Trophoblast cell (in vitro differentiated cells and primary cell): ENCODE data around the gene RPP30.

Experiments used
- DNase-seq, 2 donors: peaks; one replicate each; pipeline ENCODE4 v3.0.0-alpha.2; 2016
- H2AFZ ChIP-seq: 2 replicates; pipeline ENCODE4 v1.6.1; 2013; ENCODE audit warnings: low read length, moderate library complexity, mild to moderate bottlenecking; ENCODE audit not compliant: insufficient read depth, poor library complexity
- H2AK5ac ChIP-seq: 2 replicates; pipeline ENCODE4 v1.6.1; 2013; ENCODE audit warnings: mild to moderate bottlenecking, low read length
- H2BK120ac ChIP-seq: 2 replicates; pipeline ENCODE4 v1.6.1; 2013; ENCODE audit warnings: low read length, mild to moderate bottlenecking, moderate library complexity; ENCODE audit not compliant: insufficient read depth, poor library complexity
- H2BK12ac ChIP-seq: 2 replicates; pipeline ENCODE4 v1.6.1; 2013; ENCODE audit warnings: mild to moderate bottlenecking, low read length, moderate library complexity
- H2BK5ac ChIP-seq: 2 replicates; pipeline ENCODE4 v1.6.1; 2013; ENCODE audit warnings: low read length, low read depth, moderate library complexity, mild to moderate bottlenecking; ENCODE audit not compliant: poor library complexity
- H3K14ac ChIP-seq: 2 replicates; pipeline ENCODE4 v1.6.1; 2013; ENCODE audit warnings: mild to moderate bottlenecking, low read length
- H3K18ac ChIP-seq: 2 replicates; pipeline ENCODE4 v1.6.1; 2013; ENCODE audit warnings: mild to moderate bottlenecking, low read length
- H3K23ac ChIP-seq: 2 replicates; pipeline ENCODE4 v1.6.1; 2013; ENCODE audit warnings: low read length
- H3K27ac ChIP-seq: 2 replicates; pipeline ENCODE4 v1.5.1; 2013; ENCODE audit warnings: low read depth, mild to moderate bottlenecking, inconsistent platforms, low read length, moderate library complexity
- H3K27me3 ChIP-seq: 2 replicates; pipeline ENCODE4 v1.6.1; 2013; ENCODE audit warnings: inconsistent platforms, mild to moderate bottlenecking, low read length, moderate library complexity; ENCODE audit not compliant: insufficient read depth
- H3K36me3 ChIP-seq, 2 experiments: 1 replicate in 1 of 2; 2 replicates in 1 of 2; pipeline ENCODE4 v1.6.1; 2013; ENCODE audit warnings: low read length in 2 of 2, mild to moderate bottlenecking in 2 of 2, moderate library complexity in 1 of 2; ENCODE audit not compliant: insufficient read depth in 2 of 2, control insufficient read depth in 1 of 2
- H3K4ac ChIP-seq: 2 replicates; pipeline ENCODE4 v1.6.1; 2013; ENCODE audit warnings: low read depth, mild to moderate bottlenecking, low read length, moderate library complexity
- H3K4me1 ChIP-seq, 2 experiments: 1 replicate in 1 of 2; 2 replicates in 1 of 2; pipeline ENCODE4 v1.6.1; 2013; ENCODE audit warnings: low read length in 2 of 2, mild to moderate bottlenecking in 2 of 2, moderate library complexity in 1 of 2; ENCODE audit not compliant: insufficient read depth in 2 of 2, control insufficient read depth in 1 of 2
- H3K4me2 ChIP-seq: 2 replicates; pipeline ENCODE4 v1.6.1; 2013; ENCODE audit warnings: inconsistent platforms, mild to moderate bottlenecking, low read length, moderate library complexity
- H3K4me3 ChIP-seq: 2 replicates; pipeline ENCODE4 v1.5.1; 2013; ENCODE audit warnings: mild to moderate bottlenecking, low read depth, low read length, inconsistent platforms
- H3K79me1 ChIP-seq: one replicate; pipeline ENCODE4 v1.6.1; 2013; ENCODE audit warnings: low read length
- H3K79me2 ChIP-seq: 2 replicates; pipeline ENCODE4 v1.6.1; 2013; ENCODE audit warnings: low read length, mild to moderate bottlenecking; ENCODE audit not compliant: control insufficient read depth, insufficient read depth, poor library complexity
- H3K9ac ChIP-seq: 2 replicates; pipeline ENCODE4 v1.6.1; 2013; ENCODE audit warnings: mild to moderate bottlenecking, low read length
- H3K9me3 ChIP-seq: 2 replicates; pipeline ENCODE4 v1.6.1; 2013; ENCODE audit warnings: low read depth, mild to moderate bottlenecking, control low read depth, inconsistent platforms, low read length; ENCODE audit not compliant: insufficient read depth
- H4K12ac ChIP-seq: 2 replicates; pipeline ENCODE4 v1.6.1; 2013; ENCODE audit warnings: low read depth, mild to moderate bottlenecking, low read length, moderate library complexity
- H4K8ac ChIP-seq: 2 replicates; pipeline ENCODE4 v1.6.1; 2013; ENCODE audit warnings: low read depth, mild to moderate bottlenecking, low read length, moderate library complexity
- H4K91ac ChIP-seq: one replicate; pipeline ENCODE4 v1.6.1; 2013; ENCODE audit warnings: low read depth, mild to moderate bottlenecking, low read length, moderate library complexity
- WGBS: extraction: QIAGEN DNeasy Blood & Tissue Kit; methylation state at CpG from one replicate; pipeline ENCODE4 v1.1.7; 2013; ENCODE audit warnings: missing lambda C conversion rate; ENCODE audit not compliant: insufficient read length, insufficient coverage; ENCODE audit errors: extremely low coverage; 5-methylcytosine and 5-hydroxymethylcytosine counted together

The RPP30 gene

GRCh38 chr10:90884431-90884830 lies 12.7 kb downstream of the RPP30 start:
- H2AK5ac ChIP-seq, result no peak overlapping the region
- peaks cover 15 to 21% of the 10 kb centered on the region in 2 experiments for H3K36me3 ChIP-seq
- H3K23ac ChIP-seq, result no peak overlapping the region
- no peak overlapping the region for H4K8ac ChIP-seq
- no peak overlapping the region for H3K27ac ChIP-seq
- WGBS, result no CpG with 5 or more reads among the region's 3 CpGs
- H3K4me1 ChIP-seq, result no peaks in the 10 kb centered on the region
- no peak overlapping the region for H2BK5ac ChIP-seq
- no peak overlapping the region for H3K4ac ChIP-seq
- H3K27me3 ChIP-seq, result no peaks in the 10 kb centered on the region
- no peak overlapping the region for H4K12ac ChIP-seq
- H3K18ac ChIP-seq, result no peak overlapping the region
- H3K9me3 ChIP-seq, result no peaks in the 10 kb centered on the region
- no peak overlapping the region for H3K14ac ChIP-seq
- H3K79me2 ChIP-seq, result no peaks in the 10 kb centered on the region
- DNase-seq, result no peak
- no peak overlapping the region for H4K91ac ChIP-seq
- no peak overlapping the region for H3K4me2 ChIP-seq
- no peak overlapping the region for H3K9ac ChIP-seq
- no peak overlapping the region for H2AFZ ChIP-seq
- H3K79me1 ChIP-seq, result no peaks in the 10 kb centered on the region
- no peak overlapping the region for H2BK120ac ChIP-seq
- H2BK12ac ChIP-seq, result no peak overlapping the region
- H3K4me3 ChIP-seq, result no peak overlapping the region

- Histone ChIP-seq H3K4me3 (no peak overlapping the region), H2BK12ac (no peak overlapping the region), H3K9me3 (no peaks in the 10 kb centered on the region), H2BK5ac (no peak overlapping the region), H4K91ac (no peak overlapping the region), H4K8ac (no peak overlapping the region), H4K12ac (no peak overlapping the region), H3K18ac (no peak overlapping the region), H2AFZ (no peak overlapping the region), H3K23ac (no peak overlapping the region), H3K79me1 (no peaks in the 10 kb centered on the region), H3K79me2 (no peaks in the 10 kb centered on the region), H3K4me1 (no peaks in the 10 kb centered on the region), H2BK120ac (no peak overlapping the region), H3K27me3 (no peaks in the 10 kb centered on the region), H3K4ac (no peak overlapping the region), H2AK5ac (no peak overlapping the region), H3K9ac (no peak overlapping the region), H3K36me3 (peaks cover 15 to 20% of the 10 kb centered on the region in 2 experiments), H3K14ac (no peak overlapping the region), H3K27ac (no peak overlapping the region), H3K4me2 (no peak overlapping the region)
- DNase-seq, result peak; percentile 15 to 19
- no CpG with 5 or more reads among the region's 1 CpG for WGBS
Measured at GRCh38 chr10:90885176-90885575, 13.4 kb downstream of the RPP30 start.

- no peak overlapping the region for H2AK5ac ChIP-seq
- H2BK12ac ChIP-seq, result no peak overlapping the region
- no CpG with 5 or more reads among the region's 6 CpGs for WGBS
- no peak overlapping the region for H3K23ac ChIP-seq
- no peak overlapping the region for H3K4me3 ChIP-seq
- H3K4me1 ChIP-seq, result no peaks in the 10 kb centered on the region
- H4K91ac ChIP-seq, result no peak overlapping the region
- no peak overlapping the region for H3K4me2 ChIP-seq
- H3K27ac ChIP-seq, result no peak overlapping the region
- no peak overlapping the region for H2AFZ ChIP-seq
- no peak overlapping the region for H3K4ac ChIP-seq
- H4K12ac ChIP-seq, result no peak overlapping the region
- H3K36me3 ChIP-seq, result peaks cover 11 to 17% of the 10 kb centered on the region in 2 experiments
- DNase-seq, result no peak
- H2BK5ac ChIP-seq, result no peak overlapping the region
- no peak overlapping the region for H2BK120ac ChIP-seq
- no peaks in the 10 kb centered on the region for H3K79me2 ChIP-seq
- no peaks in the 10 kb centered on the region for H3K9me3 ChIP-seq
- H3K9ac ChIP-seq, result no peak overlapping the region
- no peak overlapping the region for H3K18ac ChIP-seq
- H3K27me3 ChIP-seq, result no peaks in the 10 kb centered on the region
- no peak overlapping the region for H4K8ac ChIP-seq
- H3K14ac ChIP-seq, result no peak overlapping the region
- H3K79me1 ChIP-seq, result no peaks in the 10 kb centered on the region
Measured at GRCh38 chr10:90887555-90887954, 15.8 kb downstream of the RPP30 start.

DNA sequence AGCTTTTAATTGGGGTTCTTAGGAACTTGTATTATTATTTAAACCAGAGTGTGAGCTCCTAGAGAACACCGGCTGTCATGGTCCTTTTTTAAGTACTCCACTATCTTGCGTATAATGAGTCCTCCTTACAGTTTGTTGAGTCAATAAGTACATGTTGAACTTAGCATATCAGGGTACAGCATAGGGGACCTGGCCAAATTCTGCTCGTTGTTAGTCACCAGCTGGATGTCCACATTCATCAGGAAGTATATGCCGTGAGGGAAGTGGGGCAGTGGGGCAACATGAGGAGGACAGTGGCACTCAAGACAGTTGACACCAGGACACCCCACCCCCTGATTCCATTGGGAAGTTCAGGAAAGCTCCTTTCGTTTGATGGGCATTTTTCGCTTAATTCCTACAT lies 16.6 kb downstream of the RPP30 start:
- no peaks in the 10 kb centered on the region for H3K27me3 ChIP-seq
- H2BK5ac ChIP-seq, result no peak overlapping the region
- H4K91ac ChIP-seq, result no peak overlapping the region
- H3K23ac ChIP-seq, result no peak overlapping the region
- no peak overlapping the region for H3K4me3 ChIP-seq
- no peak overlapping the region for H3K4me2 ChIP-seq
- H2BK12ac ChIP-seq, result no peak overlapping the region
- no peak overlapping the region for H2AK5ac ChIP-seq
- H4K8ac ChIP-seq, result no peak overlapping the region
- H3K36me3 ChIP-seq, result peaks cover 11 to 17% of the 10 kb centered on the region in 2 experiments
- H4K12ac ChIP-seq, result no peak overlapping the region
- no CpG with 5 or more reads among the region's 6 CpGs for WGBS
- H3K27ac ChIP-seq, result no peak overlapping the region
- no peaks in the 10 kb centered on the region for H3K79me1 ChIP-seq
- no peak overlapping the region for H3K18ac ChIP-seq
- DNase-seq, result no peak
- H3K9ac ChIP-seq, result no peak overlapping the region
- no peak overlapping the region for H2AFZ ChIP-seq
- no peaks in the 10 kb centered on the region for H3K4me1 ChIP-seq
- no peaks in the 10 kb centered on the region for H3K9me3 ChIP-seq
- no peak overlapping the region for H2BK120ac ChIP-seq
- H3K14ac ChIP-seq, result no peak overlapping the region
- H3K4ac ChIP-seq, result no peak overlapping the region
- no peaks in the 10 kb centered on the region for H3K79me2 ChIP-seq
